ENCODE measurements around the gene IGFL1. TPM values are rescaled to one million over a fixed set of nuclear protein-coding genes. Genes with fewer than 3 reads are reported as not detected.
"Not testable (repeated sequence)": the region's sequence is repeated elsewhere in the genome, so short reads cannot be mapped to it uniquely, and the experiment has no call there.

IGFL1 gene
- total RNA-seq, 2 donors from 2014 or later, result not detected

DNA sequence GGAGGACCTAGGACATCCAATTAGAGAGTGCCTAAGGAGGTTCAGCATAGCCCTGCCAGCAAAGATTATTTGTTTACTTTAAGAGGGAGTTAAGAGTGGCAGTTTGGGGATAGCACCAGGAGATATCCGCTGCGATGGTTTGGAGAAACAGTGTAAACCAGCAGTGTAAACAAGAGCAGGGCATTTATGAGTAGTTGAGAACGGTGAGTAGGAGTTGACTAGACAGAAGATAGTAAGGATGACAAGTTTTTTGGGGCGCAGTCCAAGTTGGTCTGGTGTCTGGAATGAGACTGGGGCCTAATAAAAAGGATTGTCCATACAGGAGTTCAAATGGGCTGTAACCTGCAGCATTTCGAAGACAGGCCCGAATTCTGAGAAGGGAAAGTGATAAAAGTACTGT is 44.4 kb downstream of the IGFL1 start:
- H3K4me3 Mint-ChIP-seq; H3K36me3 Mint-ChIP-seq (ENCODE audit: insufficient read depth in 2 of 2); H3K9me3 Mint-ChIP-seq; ATAC-seq (replicated peaks in 1 of 2); H3K27ac Mint-ChIP-seq; DNase-seq: not testable (repeated sequence)
- Mint-ChIP-seq H3K27me3 (ENCODE audit: low read depth) (peaks cover 29% of the 10 kb centered on the region), H3K4me1 (ENCODE audit: low read depth) (peaks cover 22% of the 10 kb centered on the region)

DNA sequence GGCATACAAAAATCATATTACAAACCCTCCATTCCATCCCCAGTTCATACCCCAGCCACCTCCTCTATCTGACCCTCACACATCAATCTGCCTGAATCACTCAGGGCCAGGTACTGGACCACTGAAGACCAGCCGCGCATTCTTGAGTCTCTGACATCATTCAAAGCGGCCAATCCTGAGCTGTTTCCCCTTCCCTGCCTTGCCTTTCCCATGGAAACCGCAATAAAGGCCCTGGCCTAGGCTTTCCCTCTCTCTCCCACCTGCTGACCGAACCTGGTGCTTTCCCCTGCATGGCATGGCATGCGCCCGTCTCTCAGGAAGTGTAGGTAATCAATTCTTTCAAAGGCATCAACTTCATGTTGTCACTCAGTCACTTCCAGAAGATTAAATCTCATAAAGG is 49.6 kb downstream of the IGFL1 start:
- Mint-ChIP-seq H3K36me3 (ENCODE audit: insufficient read depth in 2 of 2) (no peaks in the 10 kb centered on the region), H3K4me1 (ENCODE audit: low read depth) (no peaks in the 10 kb centered on the region), H3K9me3 (no peaks in the 10 kb centered on the region), H3K27ac (no peak overlapping the region), H3K4me3 (no peak overlapping the region), H3K27me3 (ENCODE audit: low read depth) (no peaks in the 10 kb centered on the region)
- ATAC-seq (replicated peaks in 1 of 2) (no peak), DNase-seq (no peak)

Other genes starting within 250 kb of the IGFL1 start
- 10 to 100 TPM; 21.8 to 22.0 TPM for gene CCDC61, start 234.3 kb upstream of the IGFL1 start, total RNA-seq
- gene PGLYRP1, start 206.7 kb upstream of the IGFL1 start, total RNA-seq, result not detected
- gene IGFL4, start 188.7 kb upstream of the IGFL1 start, total RNA-seq, result not detected
- gene IGFL3, start 105.1 kb upstream of the IGFL1 start, total RNA-seq, result not detected
- gene IGFL2, start 81.5 kb upstream of the IGFL1 start, total RNA-seq, result not detected
- not detected for gene HIF3A, start 67.3 kb downstream of the IGFL1 start, total RNA-seq
- 10 to 100 TPM; 56.6 to 73.7 TPM for gene PPP5C, start 117.3 kb downstream of the IGFL1 start, total RNA-seq
- gene CCDC8, start 183.8 kb downstream of the IGFL1 start, total RNA-seq, result not detected
- not detected for gene PNMA8C, start 199.2 kb downstream of the IGFL1 start, total RNA-seq
- gene PNMA8A, start 241.8 kb downstream of the IGFL1 start, total RNA-seq, result 1 to 10 TPM in 1 of 2 donors, not detected in 1; 1.9 TPM

Measured in activated T-cell treated with anti-CD3 and anti-CD28 coated beads, Interleukin-2, amount 50 U/mL, for 72 hours (primary cell).